Activated naive CD8-positive, alpha-beta T cell treated with anti-CD3 and anti-CD28 coated beads for 36 hours (primary cell): Measurements from ENCODE around the gene DBF4B. TPM values are rescaled to one million over a fixed set of nuclear protein-coding genes. Genes with fewer than 3 reads are reported as not detected.

Experiments
- DNase-seq: peaks from one replicate; pipeline ENCODE4 v3.0.0; 2021
- H3K27ac Mint-ChIP-seq: one replicate; pipeline ENCODE4 v1.8.0; 2022; ENCODE audit warnings: mild to moderate bottlenecking, moderate library complexity, mixed read lengths
- H3K27me3 Mint-ChIP-seq: one replicate; pipeline ENCODE4 v1.8.0; 2022; ENCODE audit warnings: mild to moderate bottlenecking, mixed read lengths
- H3K36me3 Mint-ChIP-seq: one replicate; pipeline ENCODE4 v1.8.0; 2021; ENCODE audit warnings: mild to moderate bottlenecking, mixed read lengths
- H3K4me1 Mint-ChIP-seq: one replicate; pipeline ENCODE4 v1.8.0; 2021; ENCODE audit warnings: mixed read lengths
- H3K4me3 Mint-ChIP-seq: one replicate; pipeline ENCODE4 v1.8.0; 2022; ENCODE audit warnings: mild to moderate bottlenecking, moderate library complexity, mixed read lengths
- H3K9me3 Mint-ChIP-seq: one replicate; pipeline ENCODE4 v1.8.0; 2022; ENCODE audit warnings: mixed read lengths
- total RNA-seq, 2 experiments: library from RNA; stranded (reverse); gene quantifications; one replicate each; pipeline ENCODE4 v1.2.3, GENCODE V29; 2021

DBF4B gene
- total RNA-seq, 2 experiments from 2014 or later, result 21.9 to 24.6 TPM

DNA sequence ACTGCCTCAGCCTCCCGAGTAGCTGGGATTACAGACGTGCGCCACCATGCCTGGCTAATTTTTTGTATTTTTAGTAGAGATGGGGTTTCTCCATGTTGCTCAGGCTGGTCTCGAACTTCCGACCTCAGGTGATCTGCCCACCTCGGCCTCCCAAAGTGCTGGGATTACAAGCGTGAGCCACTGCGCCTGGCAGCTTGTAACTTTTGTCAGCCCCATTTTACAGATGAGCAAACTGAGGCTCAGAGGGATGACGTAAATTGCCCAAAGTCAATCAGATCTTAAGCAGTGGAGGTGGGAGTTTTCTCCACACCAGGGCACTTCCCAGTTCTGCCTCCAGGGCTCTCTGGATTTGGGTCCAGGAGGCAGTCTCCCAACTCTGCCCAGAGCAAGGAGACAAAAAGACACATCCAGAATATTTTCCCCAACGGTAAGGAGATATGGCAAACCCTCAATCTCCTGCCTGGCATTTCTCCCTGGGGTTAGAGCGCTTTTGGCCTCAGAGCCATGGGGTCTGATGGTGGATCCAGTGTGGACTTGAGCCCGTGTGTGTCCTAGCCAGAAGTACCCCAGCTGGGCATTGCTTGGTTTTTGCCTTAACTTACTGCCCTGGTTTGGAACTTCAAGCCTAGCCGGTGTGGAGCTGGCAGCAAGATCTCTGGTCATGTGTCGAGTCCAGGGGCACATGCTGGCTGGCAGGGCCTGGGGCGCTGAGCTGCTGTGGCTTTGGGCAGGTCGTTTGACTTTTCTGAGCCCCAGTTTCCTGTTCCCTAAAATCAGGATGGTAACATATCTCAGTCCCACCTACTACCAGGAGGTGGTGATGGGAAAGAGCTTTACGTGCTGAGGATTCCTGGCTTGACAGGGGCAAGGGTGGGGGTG is 53.7 kb downstream of the DBF4B start:
- Mint-ChIP-seq H3K27ac (no peak overlapping the region), H3K9me3 (no peaks in the 10 kb centered on the region), H3K4me3 (no peak overlapping the region), H3K36me3 (no peaks in the 10 kb centered on the region), H3K27me3 (peaks cover 53% of the 10 kb centered on the region), H3K4me1 (no peaks in the 10 kb centered on the region)
- DNase-seq, result no peak

DNA sequence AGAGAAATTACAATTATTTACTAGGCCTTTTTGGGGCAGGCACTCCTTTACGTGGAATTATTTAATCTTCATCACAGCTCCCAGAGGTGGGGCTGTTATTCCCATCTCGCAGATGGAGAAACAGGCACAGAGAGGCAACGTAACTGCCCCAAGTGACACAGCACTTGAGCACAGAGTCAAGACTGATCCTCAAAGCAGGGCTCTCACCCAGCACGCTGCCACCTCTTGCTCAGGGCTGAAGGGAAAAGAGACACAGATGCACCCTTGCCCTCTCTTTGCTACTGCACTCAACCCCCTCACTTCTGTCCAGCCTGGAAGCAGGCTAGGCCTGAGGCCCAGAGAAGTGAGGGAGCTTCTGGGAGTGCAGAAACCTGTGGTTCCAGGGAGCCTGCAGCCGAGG is 54.7 kb downstream of the DBF4B start:
- Mint-ChIP-seq H3K36me3 (no peaks in the 10 kb centered on the region), H3K27me3 (peaks cover 48% of the 10 kb centered on the region), H3K9me3 (no peaks in the 10 kb centered on the region), H3K4me1 (no peaks in the 10 kb centered on the region), H3K27ac (no peak overlapping the region), H3K4me3 (no peak overlapping the region)
- DNase-seq, result no peak

DNA sequence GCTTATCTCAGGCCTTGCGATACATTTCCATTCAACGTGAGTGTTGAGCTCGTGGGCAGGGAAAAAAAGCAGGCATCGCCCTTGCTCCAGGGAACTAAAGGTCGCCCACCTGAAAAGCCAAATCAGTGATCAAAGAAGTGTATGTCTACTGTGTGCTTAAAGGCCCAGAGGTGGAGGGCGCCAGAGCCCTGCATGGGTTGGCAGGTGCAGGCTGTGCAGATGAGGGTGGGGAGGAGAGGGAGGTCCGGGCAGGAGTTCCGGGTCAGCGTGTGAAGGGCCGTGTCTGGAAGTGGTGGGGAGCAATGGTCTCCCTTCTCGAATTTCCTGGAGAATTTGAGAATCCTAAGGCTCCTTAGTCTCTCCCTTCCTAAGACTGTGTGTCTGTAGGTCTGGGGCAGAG is 57.5 kb downstream of the DBF4B start:
- Mint-ChIP-seq H3K9me3 (no peaks in the 10 kb centered on the region), H3K4me1 (no peaks in the 10 kb centered on the region), H3K4me3 (no peak overlapping the region), H3K27me3 (peaks cover 47% of the 10 kb centered on the region), H3K36me3 (no peaks in the 10 kb centered on the region), H3K27ac (no peak overlapping the region)
- DNase-seq, result no peak

DNA sequence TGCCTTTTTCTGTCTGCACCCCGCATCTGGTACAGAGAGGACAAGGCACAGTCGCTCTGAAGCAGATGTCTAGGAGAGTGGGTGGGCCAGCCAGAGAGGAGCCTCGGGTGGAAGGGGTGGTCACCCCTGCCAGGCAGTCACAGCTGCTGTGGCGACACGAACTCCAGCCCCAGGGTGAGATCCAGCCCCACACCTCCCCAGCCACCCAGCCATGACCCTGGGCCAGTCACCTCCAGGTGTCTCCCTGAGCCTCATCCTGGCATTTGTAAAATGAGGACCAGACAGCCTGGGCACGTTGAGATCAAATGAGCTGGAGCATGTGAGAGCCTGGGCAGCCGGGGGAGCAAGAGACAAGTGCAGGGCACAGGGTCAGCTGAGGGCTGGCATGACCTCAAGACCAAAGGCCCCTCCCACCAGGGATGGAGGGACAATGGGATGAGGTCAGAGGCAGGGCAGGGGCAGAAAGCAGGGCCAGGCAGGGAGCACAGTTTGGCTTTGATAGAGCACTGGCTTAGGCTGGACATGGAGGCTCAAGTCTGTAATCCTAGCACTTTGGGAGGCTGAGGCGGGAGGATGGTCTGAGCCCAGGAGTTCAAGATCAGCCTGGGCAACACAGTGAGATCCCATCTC is 58.1 kb downstream of the DBF4B start:
- peaks cover 41% of the 10 kb centered on the region for H3K27me3 Mint-ChIP-seq
- H3K4me3 Mint-ChIP-seq, result no peak overlapping the region
- no peak for DNase-seq
- H3K9me3 Mint-ChIP-seq, result no peaks in the 10 kb centered on the region
- no peaks in the 10 kb centered on the region for H3K4me1 Mint-ChIP-seq
- no peaks in the 10 kb centered on the region for H3K36me3 Mint-ChIP-seq
- H3K27ac Mint-ChIP-seq, result no peak overlapping the region

GRCh38 chr17:44767493-44767892 is 59.0 kb downstream of the DBF4B start:
- no peak for DNase-seq
- no peak overlapping the region for H3K4me3 Mint-ChIP-seq
- H3K36me3 Mint-ChIP-seq, result no peaks in the 10 kb centered on the region
- H3K27ac Mint-ChIP-seq, result no peak overlapping the region
- no peaks in the 10 kb centered on the region for H3K9me3 Mint-ChIP-seq
- no peaks in the 10 kb centered on the region for H3K4me1 Mint-ChIP-seq
- peaks cover 32% of the 10 kb centered on the region for H3K27me3 Mint-ChIP-seq

DNA sequence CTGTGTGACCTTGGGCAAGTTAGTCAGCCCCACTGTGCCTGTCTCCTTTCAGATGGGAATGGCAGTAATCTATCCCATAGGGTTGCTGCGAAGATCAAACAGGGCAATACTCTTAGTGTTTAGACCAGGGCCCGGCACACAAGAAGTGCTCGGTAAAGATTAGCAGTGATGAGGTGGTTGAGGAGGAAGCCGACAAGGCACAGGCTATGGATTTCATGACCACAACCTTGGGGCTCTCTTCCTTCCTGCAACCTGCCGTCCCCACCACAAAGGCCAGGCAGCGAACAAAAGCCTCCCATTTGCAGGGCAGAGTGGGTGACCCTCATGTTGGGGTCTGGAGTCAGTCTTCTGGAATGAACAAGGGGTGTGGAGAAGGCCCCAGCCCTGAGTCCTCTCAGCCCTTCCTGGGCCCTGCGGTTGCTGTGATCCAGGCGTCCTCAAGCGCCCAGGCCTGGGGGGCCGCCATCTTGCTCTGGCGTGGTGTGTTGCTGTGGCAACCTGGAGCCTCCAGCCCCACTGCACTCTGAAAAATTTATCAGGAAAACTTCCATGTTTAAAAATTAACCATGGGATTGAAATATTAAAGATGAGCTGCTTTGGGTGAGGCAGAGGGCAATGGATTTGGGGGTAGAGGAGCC is 60.2 kb downstream of the DBF4B start:
- H3K9me3 Mint-ChIP-seq, result no peaks in the 10 kb centered on the region
- no peak overlapping the region for H3K27ac Mint-ChIP-seq
- no peaks in the 10 kb centered on the region for H3K4me1 Mint-ChIP-seq
- peaks cover 31% of the 10 kb centered on the region for H3K27me3 Mint-ChIP-seq
- DNase-seq, result no peak
- no peak overlapping the region for H3K4me3 Mint-ChIP-seq
- H3K36me3 Mint-ChIP-seq, result no peaks in the 10 kb centered on the region

GRCh38 chr17:44769230-44769629 is 60.8 kb downstream of the DBF4B start:
- no peak for DNase-seq
- Mint-ChIP-seq H3K4me3 (no peak overlapping the region), H3K4me1 (no peaks in the 10 kb centered on the region), H3K27ac (no peak overlapping the region), H3K36me3 (no peaks in the 10 kb centered on the region), H3K9me3 (no peaks in the 10 kb centered on the region), H3K27me3 (peaks cover 31% of the 10 kb centered on the region)

DNA sequence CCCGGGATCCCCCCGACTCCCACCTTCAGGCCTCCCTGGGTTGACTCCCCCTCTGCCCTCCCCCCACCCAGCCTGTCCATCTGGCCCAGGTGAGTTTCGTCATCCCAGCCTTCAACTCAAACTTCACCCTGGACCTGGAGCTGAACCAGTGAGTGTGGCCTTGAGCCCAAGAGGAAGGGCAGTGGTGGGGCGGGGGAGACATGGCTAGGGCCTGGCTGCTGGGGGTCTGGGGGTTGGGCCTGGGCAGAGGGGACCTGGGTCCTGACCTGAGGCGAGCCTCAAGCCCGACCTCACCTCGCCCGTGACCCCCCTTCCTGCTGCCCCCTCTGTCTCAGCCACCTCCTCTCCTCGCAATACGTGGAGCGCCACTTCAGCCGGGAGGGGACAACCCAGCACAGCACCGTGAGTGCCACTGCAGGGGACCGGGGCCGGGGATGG is 61.2 kb downstream of the DBF4B start:
- Mint-ChIP-seq H3K27ac (no peak overlapping the region), H3K27me3 (peaks cover 31% of the 10 kb centered on the region), H3K36me3 (no peaks in the 10 kb centered on the region), H3K4me3 (no peak overlapping the region), H3K4me1 (peaks cover 1% of the 10 kb centered on the region), H3K9me3 (no peaks in the 10 kb centered on the region)
- no peak for DNase-seq

GRCh38 chr17:44770166-44770925 is 61.9 kb downstream of the DBF4B start:
- Mint-ChIP-seq H3K36me3 (no peaks in the 10 kb centered on the region), H3K27me3 (peaks cover 31% of the 10 kb centered on the region), H3K9me3 (no peaks in the 10 kb centered on the region), H3K27ac (no peak overlapping the region), H3K4me3 (no peak overlapping the region), H3K4me1 (peaks cover 4% of the 10 kb centered on the region)
- no peak for DNase-seq

- H3K4me1 Mint-ChIP-seq, result peaks cover 6% of the 10 kb centered on the region
- peaks cover 20% of the 10 kb centered on the region for H3K27me3 Mint-ChIP-seq
- H3K36me3 Mint-ChIP-seq, result no peaks in the 10 kb centered on the region
- no peak for DNase-seq
- no peak overlapping the region for H3K4me3 Mint-ChIP-seq
- no peak overlapping the region for H3K27ac Mint-ChIP-seq
- no peaks in the 10 kb centered on the region for H3K9me3 Mint-ChIP-seq
These were observed 64.0 kb downstream of the DBF4B start for GRCh38 chr17:44772308-44773045.

GRCh38 chr17:44773140-44773539 is 64.7 kb downstream of the DBF4B start:
- DNase-seq, result no peak
- Mint-ChIP-seq H3K4me1 (peaks cover 6% of the 10 kb centered on the region), H3K36me3 (no peaks in the 10 kb centered on the region), H3K4me3 (no peak overlapping the region), H3K27me3 (peaks cover 15% of the 10 kb centered on the region), H3K9me3 (no peaks in the 10 kb centered on the region), H3K27ac (no peak overlapping the region)

GRCh38 chr17:44774271-44775135 is 66.0 kb downstream of the DBF4B start:
- Mint-ChIP-seq H3K27ac (peak overlapping the region; percentile 47), H3K4me1 (peaks cover 8% of the 10 kb centered on the region)

GRCh38 chr17:44775136-44775837 is 66.8 kb downstream of the DBF4B start:
- peak overlapping the region; percentile 47 for H3K27ac Mint-ChIP-seq
- peak overlapping the region; percentile 74 for H3K4me3 Mint-ChIP-seq
- no peaks in the 10 kb centered on the region for H3K36me3 Mint-ChIP-seq
- peaks cover 8% of the 10 kb centered on the region for H3K4me1 Mint-ChIP-seq
- no peaks in the 10 kb centered on the region for H3K9me3 Mint-ChIP-seq
- peak; percentile 98 for DNase-seq
- peaks cover 12% of the 10 kb centered on the region for H3K27me3 Mint-ChIP-seq

More at GRCh38 chr17:44774271-44775135, 66.0 kb downstream of the DBF4B start:
- peak; percentile 87 for DNase-seq
- Mint-ChIP-seq H3K27me3 (peaks cover 10% of the 10 kb centered on the region), H3K36me3 (no peaks in the 10 kb centered on the region), H3K9me3 (no peaks in the 10 kb centered on the region), H3K4me3 (peak overlapping the region; percentile 74)
